ACC112 (cell line): Measurements from ENCODE around the gene NVL.

Experiments used
- H2AFZ ChIP-seq: fragments of 200-600 bp; sonication (generic); one replicate; pipeline ENCODE4 v1.6.0; 2017; ENCODE audit warnings: antibody characterized with exemption, low read length; ENCODE audit not compliant: unreplicated experiment
- H3K27ac ChIP-seq: fragments of 200-600 bp; sonication (generic); 2 replicates; pipeline ENCODE4 v1.5.1; 2014; ENCODE audit warnings: low read depth, mild to moderate bottlenecking, antibody characterized with exemption, low read length, moderate library complexity
- H3K27me3 ChIP-seq: fragments of 200-600 bp; sonication (generic); 2 replicates; pipeline ENCODE4 v1.6.1; 2014; ENCODE audit warnings: mild to moderate bottlenecking, antibody characterized with exemption, low read length, moderate library complexity, mixed read lengths; ENCODE audit not compliant: insufficient read depth
- H3K36me3 ChIP-seq: fragments of 200-600 bp; sonication (generic); 2 replicates; pipeline ENCODE4 v1.6.1; 2016; ENCODE audit warnings: mild to moderate bottlenecking, antibody characterized with exemption, low read length, moderate library complexity, mixed read lengths; ENCODE audit not compliant: insufficient read depth
- H3K4me1 ChIP-seq: fragments of 200-600 bp; sonication (generic); one replicate; pipeline ENCODE4 v1.6.1; 2016; ENCODE audit warnings: low read length, mixed read lengths; ENCODE audit not compliant: insufficient read depth, unreplicated experiment, control insufficient read depth
- H3K4me3 ChIP-seq: fragments of 200-600 bp; sonication (generic); 2 replicates; pipeline ENCODE4 v1.5.1; 2014; ENCODE audit warnings: mild to moderate bottlenecking, low read depth, low read length
- H3K79me2 ChIP-seq: fragments of 200-600 bp; sonication (generic); one replicate; pipeline ENCODE4 v1.6.0; 2016; ENCODE audit warnings: low read length; ENCODE audit not compliant: control insufficient read depth, unreplicated experiment, insufficient read depth

Gene NVL

GRCh38 chr1:224329842-224330753, at the start of gene NVL:
Gene NVL, minus strand, starts transcription at chr1:224330172. Its CDS starts 45 bp downstream, at chr1:224330127.
- peak within 1 kb of the TSS; percentile 91 for H3K27ac ChIP-seq
- H3K4me3 ChIP-seq = peak within 1 kb of the TSS; percentile 91
- H3K79me2 ChIP-seq = peaks cover 38% of the 10 kb centered on the region
- peaks cover 4% of the 10 kb centered on the region; the same call in 1 of the 2 replicates for H3K36me3 ChIP-seq
- H2AFZ ChIP-seq = peak within 1 kb of the TSS; percentile 95
- H3K27me3 ChIP-seq = no peaks in the 10 kb centered on the region
- peaks cover 16% of the 10 kb centered on the region for H3K4me1 ChIP-seq

- H3K79me2 ChIP-seq = no peaks in the 10 kb centered on the region
- peaks cover 16% of the 10 kb centered on the region for H3K36me3 ChIP-seq
- H3K4me1 ChIP-seq = peaks cover 23% of the 10 kb centered on the region
- no peak overlapping the region for H2AFZ ChIP-seq
- no peak overlapping the region for H3K27ac ChIP-seq
- H3K4me3 ChIP-seq = no peak overlapping the region
- H3K27me3 ChIP-seq = no peaks in the 10 kb centered on the region
Measured at GRCh38 chr1:224378855-224379631, 49.1 kb upstream of the NVL start.

GRCh38 chr1:224377676-224378006, 47.7 kb upstream of the NVL start:
- no peak overlapping the region for H2AFZ ChIP-seq
- no peak overlapping the region for H3K4me3 ChIP-seq
- peaks cover 22% of the 10 kb centered on the region for H3K36me3 ChIP-seq
- peaks cover 23% of the 10 kb centered on the region for H3K4me1 ChIP-seq
- no peak overlapping the region for H3K27ac ChIP-seq
- H3K79me2 ChIP-seq = no peaks in the 10 kb centered on the region
- no peaks in the 10 kb centered on the region for H3K27me3 ChIP-seq

- Histone ChIP-seq H3K79me2 (no peaks in the 10 kb centered on the region), H3K27me3 (no peaks in the 10 kb centered on the region), H3K36me3 (peaks cover 32% of the 10 kb centered on the region), H3K4me1 (peaks cover 23% of the 10 kb centered on the region), H3K27ac (no peak overlapping the region), H2AFZ (no peak overlapping the region), H3K4me3 (no peak overlapping the region)
Measured at GRCh38 chr1:224375059-224375458, 45.1 kb upstream of the NVL start.

GRCh38 chr1:224373008-224373590, 43.1 kb upstream of the NVL start:
- Histone ChIP-seq H3K79me2 (no peaks in the 10 kb centered on the region), H3K27ac (no peak overlapping the region), H3K27me3 (no peaks in the 10 kb centered on the region), H3K4me3 (no peak overlapping the region), H3K36me3 (peaks cover 36% of the 10 kb centered on the region), H3K4me1 (peaks cover 23% of the 10 kb centered on the region), H2AFZ (no peak overlapping the region)

- no peak overlapping the region for H2AFZ ChIP-seq
- H3K27ac ChIP-seq = no peak overlapping the region
- peaks cover 24% of the 10 kb centered on the region for H3K79me2 ChIP-seq
- no peak overlapping the region for H3K4me3 ChIP-seq
- H3K4me1 ChIP-seq = no peaks in the 10 kb centered on the region
- peaks cover 32% of the 10 kb centered on the region for H3K36me3 ChIP-seq
- H3K27me3 ChIP-seq = no peaks in the 10 kb centered on the region
Measured at GRCh38 chr1:224368409-224368808, 38.4 kb upstream of the NVL start.

GRCh38 chr1:224359207-224359606, 29.2 kb upstream of the NVL start:
- Histone ChIP-seq H3K36me3 (peaks cover 6% of the 10 kb centered on the region), H2AFZ (no peak overlapping the region), H3K4me1 (peaks cover 15% of the 10 kb centered on the region), H3K79me2 (peaks cover 72% of the 10 kb centered on the region), H3K27me3 (no peaks in the 10 kb centered on the region), H3K27ac (no peak overlapping the region), H3K4me3 (no peak overlapping the region)

- H3K4me3 ChIP-seq = peak overlapping the region; percentile 97
- no peaks in the 10 kb centered on the region for H3K27me3 ChIP-seq
- H3K36me3 ChIP-seq = no peaks in the 10 kb centered on the region
- peaks cover 15% of the 10 kb centered on the region for H3K4me1 ChIP-seq
- no peak overlapping the region for H2AFZ ChIP-seq
- peaks cover 63% of the 10 kb centered on the region for H3K79me2 ChIP-seq
- H3K27ac ChIP-seq = no peak overlapping the region
Measured at GRCh38 chr1:224358237-224358636, 28.3 kb upstream of the NVL start.

- Histone ChIP-seq H2AFZ (peak overlapping the region; percentile 89), H3K4me3 (peak overlapping the region; percentile 97), H3K27ac (peak overlapping the region; percentile 53), H3K36me3 (no peaks in the 10 kb centered on the region), H3K27me3 (no peaks in the 10 kb centered on the region), H3K4me1 (peaks cover 15% of the 10 kb centered on the region), H3K79me2 (peaks cover 58% of the 10 kb centered on the region)
Measured at GRCh38 chr1:224357626-224358124, 27.7 kb upstream of the NVL start.
